Mononuclear cell (primary cell): Measurements from ENCODE around the gene MT1HL1. TPM values are rescaled to one million over a fixed set of nuclear protein-coding genes. Genes with fewer than 3 reads are reported as not detected.
"Not testable (repeated sequence)": the region's sequence is repeated elsewhere in the genome, so short reads cannot be mapped to it uniquely, and the experiment has no call there.

Experiments used
- H3K27me3 ChIP-seq: 2 replicates; pipeline ENCODE4 v1.6.0; 2011; ENCODE audit warnings: low read length, control low read depth; ENCODE audit not compliant: insufficient read depth
- H3K4me1 ChIP-seq: 2 replicates; pipeline ENCODE4 v1.5.1; 2011; ENCODE audit warnings: mild to moderate bottlenecking, low read length, control low read depth; ENCODE audit not compliant: insufficient read depth
- H3K4me3 ChIP-seq: 2 replicates; pipeline ENCODE4 v1.5.1; 2011; ENCODE audit warnings: mild to moderate bottlenecking, low read length, moderate library complexity
- H3K9me3 ChIP-seq: 2 replicates; pipeline ENCODE4 v1.5.1; 2011; ENCODE audit warnings: low read depth, mild to moderate bottlenecking, control low read depth, low read length
- total RNA-seq: library from RNA; depleted of rRNA; stranded (reverse); fragments of >200 nt; gene quantifications from one replicate; pipeline ENCODE4 v1.2.3, GENCODE V29; 2012

MT1HL1 gene
- total RNA-seq, 1 donor, result not detected

GRCh38 chr1:237000191-237000590 lies 4.0 kb downstream of the MT1HL1 start:
- Histone ChIP-seq H3K9me3 (no peaks in the 10 kb centered on the region), H3K27me3 (no peaks in the 10 kb centered on the region), H3K4me1 (no peaks in the 10 kb centered on the region), H3K4me3 (no peak overlapping the region)

DNA sequence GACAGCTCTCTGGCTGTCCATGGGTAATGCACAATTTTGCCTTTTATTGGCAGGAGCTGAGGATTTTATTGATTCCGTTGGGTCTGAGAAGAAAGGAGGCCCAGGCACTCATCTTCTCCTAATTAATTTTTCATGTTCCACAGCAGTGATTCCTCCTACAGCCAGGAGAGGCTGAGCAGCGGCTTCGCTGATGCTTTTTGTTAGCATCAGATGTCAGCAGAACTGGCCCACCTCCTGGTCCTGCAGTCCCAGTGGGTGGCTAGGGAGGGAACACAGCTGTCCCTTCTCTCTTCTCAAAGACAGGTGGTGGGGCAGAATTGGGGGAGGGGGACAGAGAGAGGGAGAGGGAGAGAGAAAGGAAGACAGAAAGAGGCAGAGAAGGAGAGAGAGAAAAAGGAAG lies 5.7 kb downstream of the MT1HL1 start:
- Histone ChIP-seq H3K27me3 (no peaks in the 10 kb centered on the region), H3K4me3 (no peak overlapping the region), H3K4me1 (no peaks in the 10 kb centered on the region), H3K9me3 (no peaks in the 10 kb centered on the region)

DNA sequence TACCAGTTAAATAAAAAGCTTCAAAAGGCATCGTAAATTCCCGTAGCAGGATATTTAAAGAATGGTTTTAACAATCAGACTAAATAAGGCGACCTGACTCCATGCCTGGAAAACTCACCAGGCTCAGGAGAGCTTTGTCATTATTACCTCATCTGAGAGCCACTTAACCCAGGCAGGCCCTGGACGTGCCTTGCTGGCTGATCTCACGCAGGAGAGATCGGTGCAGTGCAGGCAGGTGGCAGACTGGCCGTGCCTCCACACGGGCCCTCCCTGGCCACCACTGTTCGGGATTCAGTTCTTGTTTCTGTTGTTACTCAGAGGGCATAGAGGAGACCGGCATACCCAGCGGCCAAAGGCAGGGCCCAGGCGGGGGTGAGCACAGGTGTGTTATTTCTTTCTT lies 6.4 kb downstream of the MT1HL1 start:
- no peaks in the 10 kb centered on the region for H3K4me1 ChIP-seq
- no peak overlapping the region for H3K4me3 ChIP-seq
- H3K9me3 ChIP-seq, result no peaks in the 10 kb centered on the region
- no peaks in the 10 kb centered on the region for H3K27me3 ChIP-seq

GRCh38 chr1:236997361-236997760 lies 6.9 kb downstream of the MT1HL1 start:
- no peak overlapping the region for H3K4me3 ChIP-seq
- no peaks in the 10 kb centered on the region for H3K27me3 ChIP-seq
- no peaks in the 10 kb centered on the region for H3K4me1 ChIP-seq
- no peaks in the 10 kb centered on the region for H3K9me3 ChIP-seq

DNA sequence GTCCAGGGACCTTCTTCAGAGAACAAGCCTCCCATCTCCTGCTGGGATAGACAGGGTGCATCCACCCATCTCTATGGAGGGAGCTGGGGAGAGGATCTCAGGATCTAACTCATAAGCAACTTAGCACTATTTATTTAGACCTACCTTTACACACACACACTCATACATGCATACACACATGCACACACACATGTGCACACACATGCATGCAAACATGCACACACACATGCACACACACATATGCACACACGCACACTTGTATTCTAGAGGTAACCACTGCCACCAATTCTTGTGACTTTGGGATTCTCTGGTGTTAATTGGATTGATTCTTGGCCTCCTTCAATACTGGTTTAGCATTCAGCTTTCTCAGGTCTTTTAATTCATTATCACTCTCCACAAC lies 9.8 kb downstream of the MT1HL1 start:
- H3K9me3 ChIP-seq, result no peaks in the 10 kb centered on the region
- no peak overlapping the region for H3K4me3 ChIP-seq
- no peaks in the 10 kb centered on the region for H3K4me1 ChIP-seq
- H3K27me3 ChIP-seq, result no peaks in the 10 kb centered on the region

DNA sequence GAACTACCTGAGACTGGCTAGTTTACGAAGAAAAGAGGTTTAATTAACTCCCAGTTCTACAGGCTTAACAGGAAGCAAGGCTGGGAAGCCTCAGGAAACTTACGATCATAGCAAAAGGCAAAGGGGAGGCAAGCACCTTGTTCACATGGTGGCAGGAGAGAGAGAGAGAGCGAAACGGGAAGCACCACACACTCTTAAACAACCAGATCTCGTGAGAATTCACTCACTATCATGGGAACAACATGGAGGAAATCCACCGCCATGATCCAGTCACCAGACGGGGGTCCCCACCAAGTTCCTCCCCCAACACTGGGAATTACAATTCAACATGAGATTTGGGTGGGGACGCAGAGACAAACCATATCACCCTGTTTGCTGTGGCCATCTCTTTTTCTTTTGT lies 11.8 kb downstream of the MT1HL1 start:
- Histone ChIP-seq H3K4me1 (no peaks in the 10 kb centered on the region), H3K9me3 (no peaks in the 10 kb centered on the region), H3K4me3 (no peak overlapping the region), H3K27me3 (no peaks in the 10 kb centered on the region)

DNA sequence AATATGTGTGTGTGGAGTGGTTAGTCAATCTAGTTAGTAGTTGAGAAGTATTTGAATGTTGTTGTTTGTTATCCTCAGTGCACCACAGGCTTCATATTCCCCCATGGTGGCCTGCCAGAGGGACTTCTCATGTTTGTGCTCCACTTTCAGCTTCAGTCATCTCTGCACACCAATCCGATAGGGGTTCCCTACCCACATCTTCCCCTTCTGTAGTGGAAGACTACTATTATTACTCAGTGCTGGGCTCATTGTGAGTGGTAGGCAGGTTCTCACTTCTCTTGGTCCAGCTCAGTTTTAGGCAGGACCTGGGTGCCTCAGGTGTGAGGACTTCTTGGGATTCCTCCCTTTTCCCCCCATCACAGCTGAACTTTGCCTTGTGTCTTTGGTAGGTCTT lies 14.2 kb downstream of the MT1HL1 start:
- Histone ChIP-seq H3K4me3 (no peak overlapping the region), H3K4me1 (no peaks in the 10 kb centered on the region), H3K27me3 (no peaks in the 10 kb centered on the region), H3K9me3 (no peaks in the 10 kb centered on the region)

DNA sequence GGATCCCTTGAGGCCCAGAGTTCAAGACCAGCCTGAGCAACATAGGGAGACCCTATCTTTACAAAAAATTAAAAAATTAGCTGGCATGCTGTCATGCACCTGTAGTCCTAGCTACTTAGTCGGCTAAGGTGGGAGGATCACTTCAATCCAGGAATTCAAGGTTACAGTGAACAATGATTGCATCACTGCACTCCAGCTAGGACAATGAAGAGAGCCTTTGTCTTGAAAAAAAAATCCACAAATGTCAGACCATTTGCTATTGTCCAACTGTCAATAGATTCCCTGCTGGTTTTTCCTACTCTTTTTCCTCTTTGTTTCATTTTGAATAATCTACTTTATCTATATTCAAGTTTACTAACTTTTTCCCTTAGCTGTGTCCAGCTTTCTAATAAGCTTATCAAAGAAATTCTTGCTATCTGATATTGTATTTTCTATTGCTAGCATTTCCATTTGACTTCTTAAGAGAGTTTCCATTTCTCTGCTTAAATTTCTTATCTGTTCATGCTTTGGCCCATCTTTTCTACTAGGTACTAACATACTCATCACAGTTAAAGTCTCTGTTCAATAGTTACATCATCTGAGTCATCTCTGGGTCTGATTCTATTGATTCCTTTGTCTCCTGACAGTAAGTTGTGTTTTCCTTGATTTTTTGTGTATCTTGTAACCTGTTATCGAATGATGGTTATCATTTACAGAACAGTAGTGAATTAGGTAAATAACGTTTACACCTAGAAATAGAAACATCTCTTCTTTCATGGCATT lies 14.8 kb downstream of the MT1HL1 start:
- no peak overlapping the region for H3K4me3 ChIP-seq
- H3K9me3 ChIP-seq, result no peaks in the 10 kb centered on the region
- no peaks in the 10 kb centered on the region for H3K4me1 ChIP-seq
- no peaks in the 10 kb centered on the region for H3K27me3 ChIP-seq

DNA sequence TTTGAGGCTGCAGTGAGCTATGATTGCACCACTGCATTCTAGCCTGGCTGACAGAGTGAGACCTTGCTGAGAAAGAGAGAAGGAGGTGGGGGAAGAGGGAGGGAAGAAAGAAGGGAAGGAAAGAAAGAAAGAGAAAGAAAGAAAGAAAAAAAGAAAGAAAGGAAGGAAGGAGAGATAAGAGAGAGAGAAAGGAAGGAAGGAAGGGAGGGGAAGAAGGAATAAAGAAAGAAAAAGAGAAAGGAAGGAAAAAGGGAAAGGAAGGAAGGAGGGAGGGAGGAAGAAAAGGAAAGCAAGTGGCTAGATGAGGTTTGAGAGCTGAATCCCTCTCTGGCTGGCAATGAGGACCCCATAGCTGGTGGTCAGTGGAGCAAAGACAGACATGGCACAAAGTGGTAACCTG lies 20.4 kb downstream of the MT1HL1 start:
- Histone ChIP-seq H3K27me3 (no peaks in the 10 kb centered on the region), H3K9me3 (no peaks in the 10 kb centered on the region), H3K4me1 (no peaks in the 10 kb centered on the region), H3K4me3 (no peak overlapping the region)

GRCh38 chr1:236982380-236982779 lies 21.9 kb downstream of the MT1HL1 start:
- Histone ChIP-seq H3K4me3 (no peak overlapping the region), H3K4me1 (no peaks in the 10 kb centered on the region), H3K27me3 (no peaks in the 10 kb centered on the region), H3K9me3 (no peaks in the 10 kb centered on the region)

DNA sequence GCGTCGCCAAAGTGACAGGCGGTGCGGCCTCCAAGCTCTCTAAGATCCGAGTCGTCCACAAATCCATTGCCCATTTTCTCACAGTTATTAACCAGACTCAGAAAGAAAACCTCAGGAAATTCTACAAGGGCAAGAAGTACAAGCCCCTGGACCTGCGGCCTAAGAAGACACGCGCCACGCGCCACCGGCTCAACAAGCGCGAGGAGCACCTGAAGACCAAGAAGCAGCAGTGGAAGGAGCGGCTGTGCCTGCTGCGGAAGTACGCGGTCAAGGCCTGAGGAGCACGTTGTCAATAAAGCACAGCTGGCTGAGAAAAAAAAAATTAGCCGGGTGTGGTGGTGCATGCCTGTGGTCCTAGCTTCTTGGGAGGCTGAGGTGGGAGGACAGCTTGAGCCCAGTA lies 22.8 kb downstream of the MT1HL1 start:
- H3K9me3 ChIP-seq, H3K4me1 ChIP-seq, H3K4me3 ChIP-seq, H3K27me3 ChIP-seq: not testable (repeated sequence)

GRCh38 chr1:236980673-236981072 lies 23.6 kb downstream of the MT1HL1 start:
- H3K4me1 ChIP-seq, result no peaks in the 10 kb centered on the region

DNA sequence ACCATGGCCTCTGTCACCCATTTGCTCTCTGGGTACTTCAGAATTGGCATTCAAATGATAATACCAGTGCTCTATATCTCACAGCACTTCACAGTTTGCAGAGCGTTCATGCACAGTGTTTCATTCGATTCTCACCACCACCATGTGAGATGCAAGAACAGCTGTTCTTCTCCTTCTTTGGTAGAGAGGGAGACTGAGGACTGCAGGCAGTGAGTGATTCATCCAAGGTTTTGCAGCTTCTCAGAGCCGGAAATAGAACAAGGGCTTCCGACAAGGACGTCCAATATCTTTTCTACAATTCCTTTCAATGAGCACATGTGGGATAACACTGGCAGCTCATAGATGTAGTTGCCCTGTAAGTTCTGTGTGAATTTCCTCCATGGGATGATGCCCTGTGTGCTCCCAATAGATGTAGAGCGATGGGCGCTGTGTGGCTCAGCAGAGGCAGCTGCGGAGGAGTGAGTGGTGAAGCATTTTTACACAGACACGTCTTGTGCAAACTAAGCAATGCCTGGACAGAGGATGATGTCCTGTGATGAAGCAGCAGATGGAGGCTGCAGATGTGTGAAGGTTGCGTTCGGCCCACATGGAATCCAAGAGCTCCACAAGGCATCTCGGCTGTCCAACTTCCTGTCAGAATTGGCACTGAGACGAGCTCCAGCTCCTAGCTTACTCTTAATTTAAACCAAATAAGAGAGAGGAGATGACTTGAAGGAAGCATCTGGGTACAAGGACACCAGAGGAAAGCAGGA lies 24.9 kb downstream of the MT1HL1 start:
- H3K4me3 ChIP-seq, result no peak overlapping the region
- H3K4me1 ChIP-seq, result no peaks in the 10 kb centered on the region
- no peaks in the 10 kb centered on the region for H3K9me3 ChIP-seq
- no peaks in the 10 kb centered on the region for H3K27me3 ChIP-seq

More at GRCh38 chr1:236980673-236981072, 23.6 kb downstream of the MT1HL1 start:
- Histone ChIP-seq H3K4me3 (no peak overlapping the region), H3K27me3 (no peaks in the 10 kb centered on the region), H3K9me3 (no peaks in the 10 kb centered on the region)

- H3K9me3 ChIP-seq, result no peaks in the 10 kb centered on the region
- H3K27me3 ChIP-seq, result no peaks in the 10 kb centered on the region
- no peak overlapping the region for H3K4me3 ChIP-seq
- no peaks in the 10 kb centered on the region for H3K4me1 ChIP-seq
Observed at GRCh38 chr1:236978740-236979139, 25.5 kb downstream of the MT1HL1 start.

DNA sequence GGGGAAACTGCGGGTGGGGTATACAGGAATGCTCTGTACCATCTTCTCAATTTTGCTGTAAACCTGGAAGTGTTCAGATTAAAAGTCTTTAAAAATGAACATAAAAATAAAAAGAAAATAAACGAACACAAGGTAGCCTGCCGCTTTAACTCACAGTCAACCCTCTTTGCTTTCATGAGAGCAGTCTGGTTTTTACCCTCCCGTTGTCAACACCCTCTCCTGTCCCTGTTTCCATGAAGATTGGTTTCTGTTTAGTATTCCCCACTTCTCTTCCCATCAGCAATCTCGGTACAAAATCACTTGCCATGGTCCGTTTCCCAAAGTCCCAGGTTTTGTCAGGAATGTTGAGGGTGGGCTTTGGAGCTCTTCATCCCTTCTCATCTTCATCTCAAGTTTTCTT lies 28.8 kb downstream of the MT1HL1 start:
- no peak overlapping the region for H3K4me3 ChIP-seq
- H3K4me1 ChIP-seq, result no peaks in the 10 kb centered on the region
- H3K27me3 ChIP-seq, result no peaks in the 10 kb centered on the region
- no peaks in the 10 kb centered on the region for H3K9me3 ChIP-seq

DNA sequence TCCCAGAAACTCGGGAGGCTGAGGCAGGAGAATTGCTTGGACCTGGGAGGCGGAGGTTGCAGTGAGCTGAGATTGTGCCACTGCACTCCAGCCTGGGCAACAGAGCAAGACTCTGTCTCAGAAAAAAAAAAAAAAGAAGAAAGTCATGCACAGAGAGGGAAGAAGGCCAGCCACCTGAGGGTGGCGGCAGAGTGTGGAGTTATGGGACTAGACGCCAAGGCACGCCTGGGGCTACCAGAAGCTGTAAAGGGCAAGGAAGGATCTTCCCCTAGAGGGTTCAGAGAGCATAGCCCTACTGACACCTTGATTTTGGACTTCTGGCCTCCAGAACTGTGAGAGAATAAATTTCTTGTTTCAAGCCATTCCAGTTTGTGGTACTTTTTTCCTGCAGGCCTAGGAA lies 30.2 kb downstream of the MT1HL1 start:
- H3K4me1 ChIP-seq, H3K4me3 ChIP-seq, H3K27me3 ChIP-seq, H3K9me3 ChIP-seq: not testable (repeated sequence)
